Esophagus squamous epithelium (tissue), 4 donors: ENCODE measurements around the gene UBE2N.
"Not testable (repeated sequence)": the region's sequence is repeated elsewhere in the genome, so short reads cannot be mapped to it uniquely, and the experiment has no call there.

Experiments used
- CTCF ChIP-seq, 6 experiments: fragments of 450-650 bp in 4 of 6; fragments of 200-600 bp in 2 of 6; sonication (generic) in 2 of 6; IDR thresholded peaks; one replicate each; pipeline ENCODE4 v1.5.1; 2016 to 2019; ENCODE audit warnings: antibody characterized with exemption in 6 of 6, mild to moderate bottlenecking in 4 of 6, moderate library complexity in 4 of 6
- POLR2A ChIP-seq, 4 donors: fragments of 450-650 bp; IDR thresholded peaks; one replicate each; pipeline ENCODE4 v1.6.1; 2017; ENCODE audit warnings: antibody characterized with exemption in 4 of 4, mild to moderate bottlenecking in 4 of 4, moderate library complexity in 3 of 4

GRCh38 chr12:93409343-93410187 lies 32.2 kb downstream of the UBE2N start:
- not testable (repeated sequence) for TF ChIP-seq CTCF, POLR2A (IDR thresholded peaks at IDR 0.05)
